ENCODE measurements around the gene C3orf62.

DNA sequence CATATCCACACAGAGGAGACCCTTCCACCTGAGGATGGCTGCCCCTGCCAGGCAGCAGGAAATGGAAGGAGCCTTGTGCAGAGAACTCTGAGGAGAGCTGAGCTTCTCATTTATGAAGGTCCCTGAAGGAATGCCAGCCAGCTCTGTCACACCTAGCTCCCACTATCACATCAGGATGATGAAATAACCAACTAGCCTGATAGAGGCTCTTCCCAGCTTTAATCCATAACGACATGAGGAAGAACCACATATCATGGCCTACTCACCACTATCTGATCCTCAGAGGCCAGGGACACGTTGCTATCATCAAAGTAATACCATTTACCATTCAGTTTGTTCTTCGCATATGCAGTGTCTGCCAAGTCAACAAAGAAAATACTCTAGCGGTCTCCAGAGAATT is 1.5 kb upstream of the C3orf62 start:
- TF ChIP-seq, protein P1, sequence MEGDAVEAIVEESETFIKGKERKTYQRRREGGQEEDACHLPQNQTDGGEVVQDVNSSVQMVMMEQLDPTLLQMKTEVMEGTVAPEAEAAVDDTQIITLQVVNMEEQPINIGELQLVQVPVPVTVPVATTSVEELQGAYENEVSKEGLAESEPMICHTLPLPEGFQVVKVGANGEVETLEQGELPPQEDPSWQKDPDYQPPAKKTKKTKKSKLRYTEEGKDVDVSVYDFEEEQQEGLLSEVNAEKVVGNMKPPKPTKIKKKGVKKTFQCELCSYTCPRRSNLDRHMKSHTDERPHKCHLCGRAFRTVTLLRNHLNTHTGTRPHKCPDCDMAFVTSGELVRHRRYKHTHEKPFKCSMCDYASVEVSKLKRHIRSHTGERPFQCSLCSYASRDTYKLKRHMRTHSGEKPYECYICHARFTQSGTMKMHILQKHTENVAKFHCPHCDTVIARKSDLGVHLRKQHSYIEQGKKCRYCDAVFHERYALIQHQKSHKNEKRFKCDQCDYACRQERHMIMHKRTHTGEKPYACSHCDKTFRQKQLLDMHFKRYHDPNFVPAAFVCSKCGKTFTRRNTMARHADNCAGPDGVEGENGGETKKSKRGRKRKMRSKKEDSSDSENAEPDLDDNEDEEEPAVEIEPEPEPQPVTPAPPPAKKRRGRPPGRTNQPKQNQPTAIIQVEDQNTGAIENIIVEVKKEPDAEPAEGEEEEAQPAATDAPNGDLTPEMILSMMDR (IDR thresholded peaks at IDR 0.05; ENCODE audit: low read depth, low read length, poor library complexity, severe bottlenecking) = no peak
- no peak for TF ChIP-seq EZH2phosphoT487 (IDR thresholded peaks at IDR 0.05; ENCODE audit: borderline replicate concordance, low read length)

Measured in DOHH2 (cell line).